ENCODE data around the gene RABGAP1L.

DNA sequence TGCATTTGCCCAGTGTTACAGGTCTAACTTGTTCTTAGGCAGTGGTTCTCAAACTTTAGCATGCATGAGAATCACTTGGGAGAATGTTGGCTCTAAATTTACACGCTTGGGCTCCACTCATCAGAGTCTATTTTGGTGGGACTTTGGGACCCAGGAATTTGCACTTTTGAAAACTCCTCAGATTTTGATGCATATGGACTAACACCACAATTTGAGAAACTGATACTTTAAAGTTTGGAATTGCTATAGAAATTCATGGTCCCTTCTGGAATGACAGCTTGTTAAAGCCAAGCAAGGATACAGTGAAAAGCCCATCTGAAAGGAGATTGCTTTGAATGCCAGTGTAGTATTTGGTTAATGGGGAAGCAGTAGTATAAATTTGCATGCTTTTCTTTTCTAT, 320.0 kb downstream of the RABGAP1L start:
- TF ChIP-seq, protein P1, sequence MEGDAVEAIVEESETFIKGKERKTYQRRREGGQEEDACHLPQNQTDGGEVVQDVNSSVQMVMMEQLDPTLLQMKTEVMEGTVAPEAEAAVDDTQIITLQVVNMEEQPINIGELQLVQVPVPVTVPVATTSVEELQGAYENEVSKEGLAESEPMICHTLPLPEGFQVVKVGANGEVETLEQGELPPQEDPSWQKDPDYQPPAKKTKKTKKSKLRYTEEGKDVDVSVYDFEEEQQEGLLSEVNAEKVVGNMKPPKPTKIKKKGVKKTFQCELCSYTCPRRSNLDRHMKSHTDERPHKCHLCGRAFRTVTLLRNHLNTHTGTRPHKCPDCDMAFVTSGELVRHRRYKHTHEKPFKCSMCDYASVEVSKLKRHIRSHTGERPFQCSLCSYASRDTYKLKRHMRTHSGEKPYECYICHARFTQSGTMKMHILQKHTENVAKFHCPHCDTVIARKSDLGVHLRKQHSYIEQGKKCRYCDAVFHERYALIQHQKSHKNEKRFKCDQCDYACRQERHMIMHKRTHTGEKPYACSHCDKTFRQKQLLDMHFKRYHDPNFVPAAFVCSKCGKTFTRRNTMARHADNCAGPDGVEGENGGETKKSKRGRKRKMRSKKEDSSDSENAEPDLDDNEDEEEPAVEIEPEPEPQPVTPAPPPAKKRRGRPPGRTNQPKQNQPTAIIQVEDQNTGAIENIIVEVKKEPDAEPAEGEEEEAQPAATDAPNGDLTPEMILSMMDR (IDR thresholded peaks at IDR 0.05), result no peak
- TF ChIP-seq POLR2AphosphoS5 (IDR thresholded peaks at IDR 0.05) (no peak), POLR2A (IDR thresholded peaks at IDR 0.05) (no peak), EP300 (IDR thresholded peaks at IDR 0.05) (no peak)
